IgD-negative memory B cell (primary cell): ENCODE measurements around the gene ACTG2. TPM values are rescaled to one million over a fixed set of nuclear protein-coding genes. Genes with fewer than 3 reads are reported as not detected.
"Not testable (repeated sequence)": the region's sequence is repeated elsewhere in the genome, so short reads cannot be mapped to it uniquely, and the experiment has no call there.

Source experiments
- H3K27ac Mint-ChIP-seq, 3 donors: one replicate each; pipeline ENCODE4 v1.8.0; 2020 to 2022; ENCODE audit warnings: mild to moderate bottlenecking in 3 of 3, mixed read lengths in 3 of 3, moderate library complexity in 1 of 3
- H3K27me3 Mint-ChIP-seq: one replicate; pipeline ENCODE4 v1.8.0; 2021; ENCODE audit warnings: mixed read lengths
- H3K36me3 Mint-ChIP-seq: one replicate; pipeline ENCODE4 v1.8.0; 2020; ENCODE audit warnings: mild to moderate bottlenecking, mixed read lengths
- H3K4me1 Mint-ChIP-seq, 3 donors: one replicate each; pipeline ENCODE4 v1.8.0; 2020 to 2022; ENCODE audit warnings: mixed read lengths in 3 of 3, mild to moderate bottlenecking in 1 of 3
- H3K4me3 Mint-ChIP-seq, 4 donors: one replicate each; pipeline ENCODE4 v1.8.0; 2020 to 2022; ENCODE audit warnings: mild to moderate bottlenecking in 4 of 4, mixed read lengths in 4 of 4, moderate library complexity in 3 of 4
- H3K9me3 Mint-ChIP-seq, 3 donors: one replicate each; pipeline ENCODE4 v1.8.0; 2020 to 2021; ENCODE audit warnings: mixed read lengths in 3 of 3, mild to moderate bottlenecking in 1 of 3
- polyA plus RNA-seq: library from polyadenylated mRNA; unstranded; fragments of 300-500 nt; fragmentation: Illumina TruSeq; gene quantifications from one replicate; pipeline ENCODE4 v1.2.3, GENCODE V29; 2021

ACTG2 gene
- polyA plus RNA-seq, 1 donor from 2014 or later, result not detected

GRCh38 chr2:73930386-73930785, 37.6 kb downstream of the ACTG2 start:
- H3K36me3 Mint-ChIP-seq, result peaks cover 2% of the 10 kb centered on the region
- peak overlapping the region in 1 of 4 donors; percentile 80 for H3K4me3 Mint-ChIP-seq
- no peaks in the 10 kb centered on the region for H3K9me3 Mint-ChIP-seq

DNA sequence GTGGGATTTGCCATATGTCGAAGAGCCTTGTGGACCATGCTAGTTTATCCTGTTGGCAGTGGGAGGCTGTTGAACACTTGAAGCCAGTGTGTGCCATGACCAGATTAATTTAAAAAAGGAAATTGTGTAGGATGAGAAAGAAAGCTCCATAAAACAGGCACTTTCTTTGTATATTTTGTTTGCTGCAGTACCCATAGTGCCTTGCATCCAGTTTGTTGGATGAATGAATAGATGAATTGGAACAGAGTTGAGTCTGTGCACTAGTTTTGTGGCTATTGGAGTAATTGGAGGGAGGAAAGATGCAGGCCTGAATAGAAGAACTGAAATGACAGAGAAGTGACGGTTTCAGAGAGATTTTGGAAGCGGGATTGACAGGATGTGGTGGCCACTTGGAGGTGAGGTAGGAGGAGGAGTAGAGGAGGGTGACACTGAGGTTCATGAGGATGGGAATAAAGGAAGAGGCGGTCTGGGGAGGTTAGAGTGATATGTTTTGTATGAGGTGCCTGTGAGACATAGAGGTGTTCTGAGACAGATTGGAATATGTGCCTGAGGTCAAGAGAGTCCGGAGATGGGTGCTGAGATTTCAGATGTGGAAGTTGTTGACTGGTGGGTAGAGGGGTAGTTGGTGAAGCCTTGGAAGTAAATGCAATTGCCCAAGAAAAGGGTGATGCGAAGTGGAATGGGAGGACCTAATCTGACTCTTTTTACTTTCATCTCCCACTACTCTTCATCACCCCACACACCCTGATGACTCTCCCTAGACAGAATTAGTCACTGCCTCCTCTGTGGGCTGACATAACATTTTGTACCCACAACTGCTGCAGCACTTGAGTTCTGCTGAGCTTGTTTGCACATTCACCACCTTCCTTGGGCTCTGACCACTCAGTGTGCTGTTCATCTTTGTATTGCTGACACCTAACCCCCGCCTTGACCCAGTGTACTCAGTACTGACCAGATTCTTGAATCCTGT, 39.0 kb downstream of the ACTG2 start:
- H3K36me3 Mint-ChIP-seq, result peaks cover 2% of the 10 kb centered on the region

More at GRCh38 chr2:73930386-73930785, 37.6 kb downstream of the ACTG2 start:
- Mint-ChIP-seq H3K4me1 (peaks cover 35 to 56% (median 43%) of the 10 kb centered on the region in 3 donors), H3K27me3 (no peaks in the 10 kb centered on the region), H3K27ac (peak overlapping the region in 2 of 3 donors; percentile 57 to 83)

DNA sequence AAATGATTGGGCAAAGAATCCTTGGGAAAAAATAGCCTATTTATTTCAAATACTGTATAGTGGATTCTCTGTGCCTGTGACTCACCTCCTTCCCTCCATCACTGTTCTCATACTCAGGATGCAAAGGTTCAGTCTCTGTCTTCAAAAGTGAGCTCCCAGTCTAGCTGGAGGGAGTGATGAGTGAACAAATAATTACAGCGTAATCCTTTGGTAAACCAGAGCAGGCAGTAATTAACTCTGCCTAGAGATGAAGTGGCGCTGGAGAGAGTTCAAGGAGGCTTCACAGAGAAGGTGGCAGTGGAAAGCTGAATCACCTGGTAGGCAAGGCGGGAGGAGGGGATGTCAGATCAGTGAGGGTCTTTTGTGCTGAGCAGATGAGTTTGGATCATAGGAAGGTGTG, 40.4 kb downstream of the ACTG2 start:
- peak overlapping the region in 1 of 3 donors; percentile 72 for H3K27ac Mint-ChIP-seq
- H3K4me1 Mint-ChIP-seq, result peaks cover 40 to 68% (median 43%) of the 10 kb centered on the region in 3 donors
- H3K9me3 Mint-ChIP-seq, result no peaks in the 10 kb centered on the region
- H3K4me3 Mint-ChIP-seq, result no peak overlapping the region
- H3K27me3 Mint-ChIP-seq, result no peaks in the 10 kb centered on the region
- peaks cover 2% of the 10 kb centered on the region for H3K36me3 Mint-ChIP-seq

More for the DNA sequence above, 39.0 kb downstream of the ACTG2 start:
- no peaks in the 10 kb centered on the region for H3K9me3 Mint-ChIP-seq
- peak overlapping the region in 1 of 4 donors; percentile 46 for H3K4me3 Mint-ChIP-seq
- peaks cover 35 to 60% (median 38%) of the 10 kb centered on the region in 3 donors for H3K4me1 Mint-ChIP-seq
- no peaks in the 10 kb centered on the region for H3K27me3 Mint-ChIP-seq
- peak overlapping the region in 2 of 3 donors; percentile 9 to 29 for H3K27ac Mint-ChIP-seq

GRCh38 chr2:73935641-73936040, 42.8 kb downstream of the ACTG2 start:
- H3K4me1 Mint-ChIP-seq, result peaks cover 28 to 52% (median 30%) of the 10 kb centered on the region in 3 donors
- H3K4me3 Mint-ChIP-seq, result no peak overlapping the region
- H3K9me3 Mint-ChIP-seq, result no peaks in the 10 kb centered on the region
- peak overlapping the region in 1 of 3 donors; percentile 15 for H3K27ac Mint-ChIP-seq
- peaks cover 2% of the 10 kb centered on the region for H3K36me3 Mint-ChIP-seq
- H3K27me3 Mint-ChIP-seq, result no peaks in the 10 kb centered on the region

DNA sequence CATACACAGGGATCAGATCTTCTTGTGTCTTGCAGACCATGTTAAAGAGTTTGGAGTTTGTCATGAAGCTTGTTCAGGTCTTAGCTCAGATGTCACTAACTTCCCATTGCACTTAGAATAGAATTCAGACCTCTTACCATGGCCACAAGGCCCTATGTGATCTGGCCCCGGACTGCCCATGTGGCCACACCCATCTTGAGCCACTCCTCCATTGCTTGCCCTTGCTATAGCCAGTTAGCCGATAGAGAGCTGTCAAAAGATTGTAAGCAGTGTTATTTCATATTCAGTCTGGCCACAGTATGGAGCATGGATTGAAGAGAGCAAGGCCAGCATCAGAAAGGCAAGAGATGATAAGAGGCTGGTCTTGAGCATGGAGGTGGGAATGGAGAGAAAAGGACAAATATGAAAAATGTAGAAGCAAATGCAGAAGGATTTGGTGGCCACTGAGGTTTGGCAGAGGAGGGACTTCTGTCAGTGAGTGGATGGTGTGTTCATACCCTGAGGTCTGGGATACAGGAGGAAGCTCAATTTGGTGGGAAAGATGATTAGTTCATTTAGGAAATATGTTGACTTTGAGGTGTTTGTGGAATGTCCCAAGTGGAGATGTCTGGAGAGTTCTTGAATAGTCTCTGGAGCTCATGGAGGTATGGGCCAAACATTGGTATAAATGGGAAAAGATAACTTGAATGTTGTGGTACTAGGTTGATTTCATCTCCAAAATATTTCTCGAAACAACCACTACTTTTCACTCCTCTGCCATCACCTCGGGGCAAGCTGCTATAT, 44.5 kb downstream of the ACTG2 start:
- H3K27ac Mint-ChIP-seq, result peak overlapping the region in 1 of 3 donors; percentile 7
- no peak overlapping the region for H3K4me3 Mint-ChIP-seq
- H3K4me1 Mint-ChIP-seq, result peaks cover 27 to 41% (median 35%) of the 10 kb centered on the region in 3 donors
- no peaks in the 10 kb centered on the region for H3K9me3 Mint-ChIP-seq
- H3K27me3 Mint-ChIP-seq, result no peaks in the 10 kb centered on the region
- no peaks in the 10 kb centered on the region for H3K36me3 Mint-ChIP-seq

DNA sequence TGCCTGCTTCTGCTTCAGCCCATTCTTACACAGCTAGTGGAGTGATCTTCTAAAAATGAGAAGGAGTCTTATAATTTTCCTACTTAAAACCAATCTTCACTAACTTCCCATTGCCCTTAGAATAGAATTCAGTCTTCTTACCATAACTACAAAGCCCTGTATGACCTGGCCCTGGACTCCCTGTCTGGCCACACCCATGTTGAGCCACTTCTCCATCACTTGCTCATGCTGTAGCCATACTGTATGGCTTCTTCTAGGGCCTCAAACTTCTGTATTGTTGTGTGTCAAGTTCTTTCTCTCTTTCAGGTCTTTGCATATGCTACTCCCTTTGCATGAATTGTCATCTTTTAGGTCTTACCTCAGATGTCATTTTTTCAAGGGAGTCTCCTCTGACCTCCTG, 45.1 kb downstream of the ACTG2 start:
- Mint-ChIP-seq H3K9me3 (no peaks in the 10 kb centered on the region), H3K4me3 (no peak overlapping the region), H3K4me1 (peaks cover 27 to 40% (median 32%) of the 10 kb centered on the region in 3 donors), H3K36me3 (no peaks in the 10 kb centered on the region), H3K27me3 (no peaks in the 10 kb centered on the region), H3K27ac (no peak overlapping the region)

- no peaks in the 10 kb centered on the region for H3K9me3 Mint-ChIP-seq
- H3K36me3 Mint-ChIP-seq, result no peaks in the 10 kb centered on the region
- peak overlapping the region in 1 of 4 donors; percentile 34 for H3K4me3 Mint-ChIP-seq
- no peaks in the 10 kb centered on the region for H3K27me3 Mint-ChIP-seq
- peaks cover 25 to 35% (median 27%) of the 10 kb centered on the region in 3 donors for H3K4me1 Mint-ChIP-seq
- H3K27ac Mint-ChIP-seq, result no peak overlapping the region
Measured at GRCh38 chr2:73938718-73939352, 46.0 kb downstream of the ACTG2 start.

- Mint-ChIP-seq H3K27ac (no peak overlapping the region), H3K4me1 (peaks cover 26 to 38% (median 27%) of the 10 kb centered on the region in 3 donors), H3K4me3 (no peak overlapping the region), H3K36me3 (no peaks in the 10 kb centered on the region), H3K9me3 (no peaks in the 10 kb centered on the region), H3K27me3 (no peaks in the 10 kb centered on the region)
Measured at GRCh38 chr2:73939419-73939818, 46.6 kb downstream of the ACTG2 start.

DNA sequence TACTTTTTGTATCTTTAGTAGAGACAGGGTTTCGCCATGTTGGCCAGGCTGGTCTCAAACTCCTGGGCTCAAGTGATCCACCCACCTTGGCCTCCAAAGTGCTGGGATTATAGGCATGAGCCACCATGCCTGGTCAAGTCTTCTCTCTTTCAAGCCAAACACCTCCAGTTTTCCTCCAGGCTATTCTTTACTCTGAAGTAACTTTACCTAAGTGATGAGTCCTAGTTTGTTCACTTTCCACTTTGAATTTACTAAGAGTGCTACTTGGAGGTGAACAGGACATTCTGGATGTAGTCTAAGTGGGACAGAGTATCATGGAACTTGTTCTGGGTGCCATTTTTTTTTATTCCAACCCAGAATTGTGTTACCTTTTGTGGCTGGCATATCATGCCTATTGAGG, 47.3 kb downstream of the ACTG2 start:
- H3K4me1 Mint-ChIP-seq, result peaks cover 29 to 40% (median 30%) of the 10 kb centered on the region in 3 donors
- not testable (repeated sequence) for H3K4me3 Mint-ChIP-seq, H3K36me3 Mint-ChIP-seq, H3K27me3 Mint-ChIP-seq, H3K9me3 Mint-ChIP-seq
- peak overlapping the region in 1 of 3 donors; percentile 48 for H3K27ac Mint-ChIP-seq

DNA sequence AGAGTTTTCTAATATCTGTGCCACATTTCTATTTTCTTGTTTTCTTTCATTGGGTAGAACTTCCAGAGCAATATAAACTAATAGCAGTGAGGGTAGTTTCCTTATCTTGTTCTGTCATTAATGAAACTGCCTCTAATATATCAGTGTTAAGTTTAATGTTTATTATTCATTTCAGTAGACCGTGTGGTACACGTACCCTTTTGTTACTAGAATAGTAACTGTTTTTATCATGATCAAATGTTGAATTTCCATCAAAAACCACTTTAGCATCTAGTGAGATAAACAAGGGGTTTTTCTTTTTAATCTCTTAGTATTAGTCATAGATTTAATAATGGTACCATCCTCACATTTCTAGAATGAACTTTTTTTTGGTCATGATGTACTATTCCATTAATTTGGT, 49.9 kb downstream of the ACTG2 start:
- Mint-ChIP-seq H3K27ac (no peak overlapping the region), H3K27me3 (no peaks in the 10 kb centered on the region), H3K36me3 (peaks cover 3% of the 10 kb centered on the region), H3K4me1 (peaks cover 16 to 37% (median 23%) of the 10 kb centered on the region in 3 donors), H3K4me3 (no peak overlapping the region), H3K9me3 (no peaks in the 10 kb centered on the region)

GRCh38 chr2:73944714-73945113, 51.9 kb downstream of the ACTG2 start:
- no peaks in the 10 kb centered on the region for H3K9me3 Mint-ChIP-seq
- no peaks in the 10 kb centered on the region for H3K27me3 Mint-ChIP-seq
- H3K27ac Mint-ChIP-seq, result peak overlapping the region in 1 of 3 donors; percentile 58
- H3K4me1 Mint-ChIP-seq, result peaks cover 17 to 42% (median 19%) of the 10 kb centered on the region in 3 donors
- H3K4me3 Mint-ChIP-seq, result no peak overlapping the region
- H3K36me3 Mint-ChIP-seq, result peaks cover 3% of the 10 kb centered on the region

DNA sequence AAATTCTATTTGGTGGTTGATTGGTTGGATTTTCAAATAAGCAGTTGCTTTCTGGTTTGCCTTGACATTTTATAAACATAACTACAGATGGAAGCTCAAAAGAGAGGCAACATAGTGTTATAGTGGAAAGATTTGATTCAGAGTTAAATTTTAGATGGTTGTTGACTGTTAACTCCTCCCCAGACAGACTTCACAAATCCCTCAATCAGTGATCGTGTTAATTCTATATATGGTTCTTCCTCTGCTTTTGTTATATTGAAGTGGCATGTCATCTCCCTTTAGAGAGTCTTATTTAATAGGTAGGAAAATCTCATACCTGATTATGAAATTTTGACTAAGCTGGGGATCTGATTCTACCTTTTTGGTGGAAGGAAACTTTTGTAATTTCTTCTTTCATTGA, 53.4 kb downstream of the ACTG2 start:
- Mint-ChIP-seq H3K27me3 (no peaks in the 10 kb centered on the region), H3K4me1 (peaks cover 16 to 31% (median 17%) of the 10 kb centered on the region in 3 donors), H3K27ac (peak overlapping the region in 1 of 3 donors; percentile 64), H3K36me3 (peaks cover 3% of the 10 kb centered on the region), H3K9me3 (no peaks in the 10 kb centered on the region), H3K4me3 (no peak overlapping the region)

DNA sequence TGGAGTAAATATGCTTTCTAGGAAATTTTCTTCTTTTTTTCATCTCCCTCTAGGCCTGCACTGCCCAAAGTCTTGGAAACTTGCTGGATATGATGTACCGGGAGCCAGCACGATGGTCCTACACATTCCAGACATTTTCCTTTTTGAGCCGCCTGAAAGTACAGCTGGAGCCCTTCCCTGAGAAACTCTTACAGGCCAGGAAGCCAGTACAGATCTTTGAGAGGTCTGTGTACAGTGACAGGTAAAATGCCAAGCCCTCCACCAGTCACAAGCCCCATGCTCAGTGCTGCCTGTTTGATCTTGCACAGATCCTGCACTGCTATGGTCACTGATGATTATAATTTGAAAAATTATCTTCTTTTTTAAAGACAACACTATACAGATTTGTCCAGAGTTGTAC, 53.9 kb downstream of the ACTG2 start:
- H3K4me1 Mint-ChIP-seq, result peaks cover 16 to 31% (median 17%) of the 10 kb centered on the region in 3 donors
- H3K27ac Mint-ChIP-seq, result peak overlapping the region in 1 of 3 donors; percentile 64
- H3K27me3 Mint-ChIP-seq, result no peaks in the 10 kb centered on the region
- no peaks in the 10 kb centered on the region for H3K9me3 Mint-ChIP-seq
- H3K36me3 Mint-ChIP-seq, result peaks cover 3% of the 10 kb centered on the region
- no peak overlapping the region for H3K4me3 Mint-ChIP-seq

DNA sequence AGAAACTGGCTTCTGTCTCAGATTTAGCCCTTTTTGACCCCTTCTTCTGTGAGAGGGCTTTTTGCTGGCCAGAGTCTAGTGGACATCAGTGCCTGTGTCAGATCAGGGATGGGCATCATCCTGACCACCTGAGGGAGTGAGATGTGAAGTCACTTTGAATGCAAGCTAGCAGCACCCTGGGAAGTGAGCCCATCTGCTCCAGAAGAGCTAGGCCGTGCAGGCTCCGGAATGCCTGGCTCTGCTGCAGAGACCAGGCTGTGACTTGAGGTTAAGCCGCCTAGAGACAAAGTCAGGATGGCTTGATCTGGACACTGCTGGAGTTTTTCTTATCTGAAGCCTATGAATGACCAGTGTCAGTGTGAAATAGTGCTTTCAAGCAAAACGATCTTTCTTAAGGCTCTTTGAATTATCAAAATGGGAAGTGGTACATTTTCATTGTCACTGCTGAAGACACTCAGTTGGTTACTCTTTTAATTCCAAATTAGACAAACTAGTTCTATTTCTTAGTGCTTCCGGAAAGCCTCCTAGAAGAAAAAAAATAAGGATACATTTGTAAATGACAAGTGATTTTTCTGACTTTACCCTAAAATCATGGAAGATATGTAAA, 54.7 kb downstream of the ACTG2 start:
- Mint-ChIP-seq H3K27ac (no peak overlapping the region), H3K4me1 (peaks cover 14 to 31% (median 18%) of the 10 kb centered on the region in 3 donors), H3K9me3 (no peaks in the 10 kb centered on the region), H3K36me3 (peaks cover 8% of the 10 kb centered on the region), H3K4me3 (no peak overlapping the region), H3K27me3 (no peaks in the 10 kb centered on the region)
